ENCODE measurements around the gene GAST.
A peak's percentile ranks its signal among the peaks of the same experiment; 100 is the strongest.

GAST gene

GRCh38 chr17:41717408-41718286 lies 5.5 kb downstream of the GAST start:
- no peak for DNase-seq

GRCh38 chr17:41718287-41718645 lies 6.1 kb downstream of the GAST start:
- DNase-seq = no peak

GRCh38 chr17:41722231-41722630 lies 10.1 kb downstream of the GAST start:
- no peak for DNase-seq

GRCh38 chr17:41723801-41724475 lies 11.8 kb downstream of the GAST start:
- DNase-seq = no peak

- DNase-seq = no peak
Measured at GRCh38 chr17:41724476-41725050, 12.4 kb downstream of the GAST start.

- no peak for DNase-seq
Measured at GRCh38 chr17:41725134-41725533, 13.0 kb downstream of the GAST start.

GRCh38 chr17:41728056-41728455 lies 15.9 kb downstream of the GAST start:
- DNase-seq = no peak

GRCh38 chr17:41730479-41730878 lies 18.3 kb downstream of the GAST start:
- DNase-seq = no peak

GRCh38 chr17:41731836-41732235 lies 19.7 kb downstream of the GAST start:
- DNase-seq = no peak

GRCh38 chr17:41733348-41734138 lies 21.4 kb downstream of the GAST start:
- no peak for DNase-seq

- no peak for DNase-seq
Measured at GRCh38 chr17:41734139-41734948, 22.2 kb downstream of the GAST start, which contains the start of gene HAP1. TSS of gene HAP1 (minus strand) at chr17:41734643. CDS start at chr17:41734634, 9 bp downstream.

GRCh38 chr17:41734949-41735313 lies 22.8 kb downstream of the GAST start:
- DNase-seq = no peak

- no peak for DNase-seq
Measured at GRCh38 chr17:41735744-41736143, 23.6 kb downstream of the GAST start.

- DNase-seq = no peak
Measured at GRCh38 chr17:41736983-41737679, 25.0 kb downstream of the GAST start.

GRCh38 chr17:41737680-41738023 lies 25.5 kb downstream of the GAST start:
- no peak for DNase-seq

GRCh38 chr17:41738077-41738800 lies 26.1 kb downstream of the GAST start:
- peak; percentile 68 for DNase-seq

- DNase-seq = no peak
Measured at GRCh38 chr17:41738801-41739112, 26.6 kb downstream of the GAST start.

GRCh38 chr17:41739661-41740352 lies 27.7 kb downstream of the GAST start:
- DNase-seq = no peak

GRCh38 chr17:41740506-41740905 lies 28.4 kb downstream of the GAST start:
- no peak for DNase-seq

GRCh38 chr17:41741709-41742108 lies 29.6 kb downstream of the GAST start:
- DNase-seq = no peak

Data from effector CD4-positive, alpha-beta T cell (primary cell).